ENCODE data around the gene HDAC1. TPM values are rescaled to one million over a fixed set of nuclear protein-coding genes. Genes with fewer than 3 reads are reported as not detected.

HDAC1 gene
- total and polyA plus RNA-seq, 2 of the 13 experiments (the other 11 are each of a cell fraction or from before 2014, with no cell fraction given) = 93.5 to 189 TPM

GRCh38 chr1:32364836-32365235 is 73.0 kb downstream of the HDAC1 start:
- H3K4me2 ChIP-seq (ENCODE audit: low read depth, low read length) = no peak overlapping the region
- TSS peak; percentile 26 for BruUV-seq (replicated peaks)
- TF ChIP-seq, protein P1, sequence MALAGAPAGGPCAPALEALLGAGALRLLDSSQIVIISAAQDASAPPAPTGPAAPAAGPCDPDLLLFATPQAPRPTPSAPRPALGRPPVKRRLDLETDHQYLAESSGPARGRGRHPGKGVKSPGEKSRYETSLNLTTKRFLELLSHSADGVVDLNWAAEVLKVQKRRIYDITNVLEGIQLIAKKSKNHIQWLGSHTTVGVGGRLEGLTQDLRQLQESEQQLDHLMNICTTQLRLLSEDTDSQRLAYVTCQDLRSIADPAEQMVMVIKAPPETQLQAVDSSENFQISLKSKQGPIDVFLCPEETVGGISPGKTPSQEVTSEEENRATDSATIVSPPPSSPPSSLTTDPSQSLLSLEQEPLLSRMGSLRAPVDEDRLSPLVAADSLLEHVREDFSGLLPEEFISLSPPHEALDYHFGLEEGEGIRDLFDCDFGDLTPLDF (CRISPR knock-in tag; IDR thresholded peaks at IDR 0.05) = no peak
- no peak overlapping the region for H3K27ac ChIP-seq (ENCODE audit: extremely low read length, insufficient read depth, low read length)
- intact Hi-C loops (cut with micrococcal nuclease; ENCODE audit: unreplicated experiment) = no loop called here
- ChIA-PET CTCF (ENCODE audit: low intra/inter-chr PET ratio, low total read pairs) (no interaction called here), POLR2A (interaction anchor here (1.3 to 1.7 kb wide), 2 partner anchors 13 to 26 kb away, joined by 3 to 7 read pairs; no protein-coding TSS in a partner anchor)
- in situ Hi-C loops (cut with HindIII; ENCODE audit: extremely low pct_ligation_motif_present, low pct_unique_long_range_greater_than_20kb) = no loop called here
- DNase-seq (ENCODE audit: low spot score) (no peak), ATAC-seq (no peak), FAIRE-seq (no peak)
- no peaks in the 10 kb centered on the region for H4K20me1 ChIP-seq (ENCODE audit: insufficient read depth, low read length)
- no peaks in the 10 kb centered on the region for H3K9me3 ChIP-seq (ENCODE audit: low read length)
- H3K4me3 ChIP-seq (replicated peaks in 1 of 3; ENCODE audit: insufficient read depth in 1 of 3, low read depth in 2 of 3, low read length in 3 of 3) = no peak overlapping the region
- no peak overlapping the region for H3K9ac ChIP-seq (ENCODE audit: insufficient read depth, low read depth, low read length)
- H3K27me3 ChIP-seq (ENCODE audit: control insufficient read depth in 1 of 2, insufficient read depth in 2 of 2, low read length in 2 of 2) = no peaks in the 10 kb centered on the region
- no peaks in the 10 kb centered on the region for H3K4me1 ChIP-seq (ENCODE audit: insufficient read depth, low read length)
- H3K36me3 ChIP-seq (replicated peaks in 1 of 2; ENCODE audit: control insufficient read depth in 1 of 2, insufficient read depth in 2 of 2, low read length in 2 of 2) = peaks cover 20 to 59% of the 10 kb centered on the region in 2 experiments
- WGBS (ENCODE audit: low lambda C conversion rate) = 93% methylated on average over 3 of the region's 5 CpGs
- no peaks in the 10 kb centered on the region for H3K79me2 ChIP-seq (ENCODE audit: insufficient read depth, low read length)
- no peak overlapping the region for H2AFZ ChIP-seq (ENCODE audit: low read length)

DNA sequence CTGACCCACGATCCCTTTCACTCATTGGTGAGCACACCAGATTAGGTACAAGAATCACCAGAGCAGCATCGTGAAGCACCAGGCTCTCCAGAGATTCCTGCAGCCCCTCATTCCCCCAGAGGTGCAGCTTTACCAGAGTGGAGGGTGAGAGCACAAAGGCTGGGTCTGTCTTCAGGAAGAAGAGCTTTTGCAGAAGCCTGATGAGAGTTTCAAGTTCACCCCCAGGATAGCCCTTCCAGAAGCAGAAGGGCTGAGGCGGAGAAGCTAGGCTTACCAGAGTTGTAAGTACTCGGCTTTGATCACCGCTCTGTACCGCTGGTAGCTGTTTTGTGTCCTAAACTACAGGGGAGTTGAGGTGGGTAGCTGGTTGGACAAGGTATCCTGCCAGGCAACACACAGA is 73.6 kb downstream of the HDAC1 start:
- no peak overlapping the region for H3K27ac ChIP-seq (ENCODE audit: extremely low read length, insufficient read depth, low read length)
- DNase-seq (ENCODE audit: low spot score) (no peak), ATAC-seq (no peak), FAIRE-seq (no peak)
- intact Hi-C loops (cut with micrococcal nuclease; ENCODE audit: unreplicated experiment) (no loop called here), in situ Hi-C loops (cut with HindIII; ENCODE audit: extremely low pct_ligation_motif_present, low pct_unique_long_range_greater_than_20kb) (no loop called here)
- no peaks in the 10 kb centered on the region for H4K20me1 ChIP-seq (ENCODE audit: insufficient read depth, low read length)
- no peaks in the 10 kb centered on the region for H3K27me3 ChIP-seq (ENCODE audit: control insufficient read depth in 1 of 2, insufficient read depth in 2 of 2, low read length in 2 of 2)
- no peaks in the 10 kb centered on the region for H3K79me2 ChIP-seq (ENCODE audit: insufficient read depth, low read length)
- WGBS (ENCODE audit: low lambda C conversion rate) = 97% methylated on average over 6 of the region's 6 CpGs
- no peaks in the 10 kb centered on the region for H3K4me1 ChIP-seq (ENCODE audit: insufficient read depth, low read length)
- H3K9me3 ChIP-seq (ENCODE audit: low read length) = no peaks in the 10 kb centered on the region
- H3K36me3 ChIP-seq (replicated peaks in 1 of 2; ENCODE audit: control insufficient read depth in 1 of 2, insufficient read depth in 2 of 2, low read length in 2 of 2) = peaks cover 20 to 59% of the 10 kb centered on the region in 2 experiments
- H3K4me2 ChIP-seq (ENCODE audit: low read depth, low read length) = no peak overlapping the region
- H3K4me3 ChIP-seq (replicated peaks in 1 of 3; ENCODE audit: insufficient read depth in 1 of 3, low read depth in 2 of 3, low read length in 3 of 3) = no peak overlapping the region
- ChIA-PET CTCF (ENCODE audit: low intra/inter-chr PET ratio, low total read pairs) (no interaction called here), POLR2A (interaction anchor here (0.9 to 1.7 kb wide), 4 partner anchors 13 to 29 kb away, joined by 3 to 7 read pairs (median 4); partner anchors contain the start of genes BSDC1 and MARCKSL1)
- no peak overlapping the region for H3K9ac ChIP-seq (ENCODE audit: insufficient read depth, low read depth, low read length)
- no peak overlapping the region for H2AFZ ChIP-seq (ENCODE audit: low read length)
- no TSS peak for BruUV-seq (replicated peaks)
- TF ChIP-seq NR2F2 (IDR thresholded peaks at IDR 0.05; ENCODE audit: borderline replicate concordance, low read depth) = no peak
- TF ChIP-seq ZNF773 (CRISPR knock-in tag; IDR thresholded peaks at IDR 0.05; ENCODE audit: borderline replicate concordance) = no peak
- no peak for TF ChIP-seq KLF15 (CRISPR knock-in tag; IDR thresholded peaks at IDR 0.05; ENCODE audit: borderline replicate concordance)
- TF ChIP-seq ARNT2 (CRISPR knock-in tag; IDR thresholded peaks at IDR 0.05; ENCODE audit: low read depth) = no peak
- TF ChIP-seq, protein P2, sequence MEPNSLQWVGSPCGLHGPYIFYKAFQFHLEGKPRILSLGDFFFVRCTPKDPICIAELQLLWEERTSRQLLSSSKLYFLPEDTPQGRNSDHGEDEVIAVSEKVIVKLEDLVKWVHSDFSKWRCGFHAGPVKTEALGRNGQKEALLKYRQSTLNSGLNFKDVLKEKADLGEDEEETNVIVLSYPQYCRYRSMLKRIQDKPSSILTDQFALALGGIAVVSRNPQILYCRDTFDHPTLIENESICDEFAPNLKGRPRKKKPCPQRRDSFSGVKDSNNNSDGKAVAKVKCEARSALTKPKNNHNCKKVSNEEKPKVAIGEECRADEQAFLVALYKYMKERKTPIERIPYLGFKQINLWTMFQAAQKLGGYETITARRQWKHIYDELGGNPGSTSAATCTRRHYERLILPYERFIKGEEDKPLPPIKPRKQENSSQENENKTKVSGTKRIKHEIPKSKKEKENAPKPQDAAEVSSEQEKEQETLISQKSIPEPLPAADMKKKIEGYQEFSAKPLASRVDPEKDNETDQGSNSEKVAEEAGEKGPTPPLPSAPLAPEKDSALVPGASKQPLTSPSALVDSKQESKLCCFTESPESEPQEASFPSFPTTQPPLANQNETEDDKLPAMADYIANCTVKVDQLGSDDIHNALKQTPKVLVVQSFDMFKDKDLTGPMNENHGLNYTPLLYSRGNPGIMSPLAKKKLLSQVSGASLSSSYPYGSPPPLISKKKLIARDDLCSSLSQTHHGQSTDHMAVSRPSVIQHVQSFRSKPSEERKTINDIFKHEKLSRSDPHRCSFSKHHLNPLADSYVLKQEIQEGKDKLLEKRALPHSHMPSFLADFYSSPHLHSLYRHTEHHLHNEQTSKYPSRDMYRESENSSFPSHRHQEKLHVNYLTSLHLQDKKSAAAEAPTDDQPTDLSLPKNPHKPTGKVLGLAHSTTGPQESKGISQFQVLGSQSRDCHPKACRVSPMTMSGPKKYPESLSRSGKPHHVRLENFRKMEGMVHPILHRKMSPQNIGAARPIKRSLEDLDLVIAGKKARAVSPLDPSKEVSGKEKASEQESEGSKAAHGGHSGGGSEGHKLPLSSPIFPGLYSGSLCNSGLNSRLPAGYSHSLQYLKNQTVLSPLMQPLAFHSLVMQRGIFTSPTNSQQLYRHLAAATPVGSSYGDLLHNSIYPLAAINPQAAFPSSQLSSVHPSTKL (CRISPR knock-in tag; IDR thresholded peaks at IDR 0.05) = no peak

All from HepG2 (cell line).